ENCODE data around the gene CACNA1I.

Gene CACNA1I

GRCh38 chr22:39583066-39583667, 12.6 kb downstream of the CACNA1I start:
- H3K9me3 ChIP-seq (ENCODE audit: control insufficient read depth in 2 of 2, low read length in 2 of 2): no peaks in the 10 kb centered on the region
- no peak overlapping the region for H3K4me3 ChIP-seq (ENCODE audit: low read length in 2 of 2)
- no peak overlapping the region for H3K27ac ChIP-seq (ENCODE audit: low read length)
- no peak overlapping the region for H3K9ac ChIP-seq (ENCODE audit: low read length in 2 of 2)
- H3K4me1 ChIP-seq (ENCODE audit: control insufficient read depth, insufficient read depth, low read length): no peaks in the 10 kb centered on the region
- peaks cover 6 to 14% of the 10 kb centered on the region in 2 donors for H3K27me3 ChIP-seq (ENCODE audit: control insufficient read depth in 1 of 2, insufficient read depth in 2 of 2, low read length in 2 of 2)
- H3K36me3 ChIP-seq (ENCODE audit: control insufficient read depth in 2 of 2, insufficient read depth in 2 of 2, low read length in 2 of 2): no peaks in the 10 kb centered on the region

DNA sequence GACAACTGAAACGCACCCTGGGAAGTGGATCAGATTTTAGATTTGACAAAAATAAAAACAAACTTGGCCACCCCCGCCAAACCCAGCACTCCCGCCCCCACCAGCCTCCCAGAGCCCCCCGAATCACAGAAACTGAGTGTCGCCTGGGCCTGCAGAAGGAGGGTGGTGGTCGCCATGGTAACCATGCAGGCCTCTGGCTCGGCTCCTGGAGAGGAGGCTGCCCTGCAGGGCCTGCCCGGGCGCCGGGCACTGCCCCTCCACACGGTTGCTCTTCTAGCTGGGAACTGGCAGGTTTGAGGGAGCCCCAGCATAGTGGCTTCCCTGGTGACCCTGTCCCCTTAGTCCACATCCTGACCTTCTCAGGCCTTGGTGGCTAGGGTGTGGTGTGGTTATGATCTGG, 19.3 kb downstream of the CACNA1I start:
- H3K4me3 ChIP-seq (ENCODE audit: low read length in 2 of 2): no peak overlapping the region
- H3K36me3 ChIP-seq (ENCODE audit: control insufficient read depth in 2 of 2, insufficient read depth in 2 of 2, low read length in 2 of 2): no peaks in the 10 kb centered on the region
- H3K27me3 ChIP-seq (ENCODE audit: control insufficient read depth in 1 of 2, insufficient read depth in 2 of 2, low read length in 2 of 2): peaks cover 2 to 7% of the 10 kb centered on the region in 2 donors
- H3K9me3 ChIP-seq (ENCODE audit: control insufficient read depth in 2 of 2, low read length in 2 of 2): no peaks in the 10 kb centered on the region
- H3K9ac ChIP-seq (ENCODE audit: low read length in 2 of 2): no peak overlapping the region
- H3K27ac ChIP-seq (ENCODE audit: low read length): no peak overlapping the region
- H3K4me1 ChIP-seq (ENCODE audit: control insufficient read depth, insufficient read depth, low read length): peaks cover 13% of the 10 kb centered on the region

DNA sequence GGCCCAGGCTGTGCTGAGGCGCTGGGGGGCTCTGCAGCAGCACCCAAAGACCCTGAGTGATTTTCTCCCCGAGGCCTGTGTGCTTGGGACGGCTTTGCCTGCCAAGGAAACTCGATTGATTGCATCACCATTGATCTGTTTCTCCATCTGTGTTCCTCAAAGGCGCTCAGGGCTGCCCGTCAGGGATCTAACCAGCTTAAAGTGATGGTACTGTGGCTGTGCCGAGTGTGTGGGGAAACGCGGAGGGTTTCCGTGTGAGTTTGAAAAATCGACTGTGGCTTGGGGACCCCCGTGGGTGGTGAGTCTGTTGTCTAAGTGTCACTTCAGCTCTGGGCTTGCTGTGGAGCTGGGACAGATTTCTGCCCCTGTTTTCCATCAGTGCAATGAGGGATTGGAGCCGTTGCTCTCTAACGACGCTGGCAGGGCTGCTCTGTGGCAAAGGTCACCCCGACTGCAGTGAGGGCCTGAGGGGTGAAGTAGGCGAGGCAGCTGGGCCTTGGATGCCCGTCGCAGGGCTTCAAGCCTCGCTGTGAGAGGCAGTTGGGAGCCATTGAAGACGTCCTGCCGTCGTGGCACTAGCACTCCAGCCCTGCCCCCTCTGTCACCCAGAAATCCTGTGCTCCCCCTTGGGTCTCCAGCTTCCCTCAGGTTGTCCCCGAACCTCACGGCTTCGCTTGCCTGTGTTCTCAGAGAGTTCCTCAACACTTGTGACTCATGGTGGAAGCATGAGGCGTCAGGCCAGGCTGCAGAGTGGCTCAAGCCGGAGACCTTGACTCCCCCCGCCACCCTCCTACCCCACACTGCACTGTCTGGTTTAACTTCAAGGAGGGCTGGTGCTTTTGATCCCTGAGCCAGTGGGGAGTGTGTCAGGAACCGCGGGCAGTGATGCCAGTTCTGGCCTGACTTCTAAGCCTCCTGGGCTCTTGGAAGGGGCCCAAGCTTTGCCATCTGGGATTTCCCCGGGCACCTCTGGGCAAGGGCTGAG, 21.8 kb downstream of the CACNA1I start:
- Histone ChIP-seq H3K4me3 (ENCODE audit: low read length in 2 of 2) (no peak overlapping the region), H3K27me3 (ENCODE audit: control insufficient read depth in 1 of 2, insufficient read depth in 2 of 2, low read length in 2 of 2) (peaks cover 0 to 8% of the 10 kb centered on the region in 2 donors)

GRCh38 chr22:39593066-39593930, 22.7 kb downstream of the CACNA1I start:
- H3K4me3 ChIP-seq (ENCODE audit: low read length in 2 of 2): no peak overlapping the region
- peaks cover 4 to 15% of the 10 kb centered on the region in 2 donors for H3K27me3 ChIP-seq (ENCODE audit: control insufficient read depth in 1 of 2, insufficient read depth in 2 of 2, low read length in 2 of 2)
- H3K9me3 ChIP-seq (ENCODE audit: control insufficient read depth in 2 of 2, low read length in 2 of 2): no peaks in the 10 kb centered on the region
- H3K4me1 ChIP-seq (ENCODE audit: control insufficient read depth, insufficient read depth, low read length): peaks cover 13% of the 10 kb centered on the region
- no peak overlapping the region for H3K27ac ChIP-seq (ENCODE audit: low read length)
- H3K36me3 ChIP-seq (ENCODE audit: control insufficient read depth in 2 of 2, insufficient read depth in 2 of 2, low read length in 2 of 2): no peaks in the 10 kb centered on the region
- no peak overlapping the region for H3K9ac ChIP-seq (ENCODE audit: low read length in 2 of 2)

More for the DNA sequence above, 21.8 kb downstream of the CACNA1I start:
- H3K4me1 ChIP-seq (ENCODE audit: control insufficient read depth, insufficient read depth, low read length): peaks cover 13% of the 10 kb centered on the region
- no peak overlapping the region for H3K27ac ChIP-seq (ENCODE audit: low read length)
- H3K36me3 ChIP-seq (ENCODE audit: control insufficient read depth in 2 of 2, insufficient read depth in 2 of 2, low read length in 2 of 2): no peaks in the 10 kb centered on the region
- no peaks in the 10 kb centered on the region for H3K9me3 ChIP-seq (ENCODE audit: control insufficient read depth in 2 of 2, low read length in 2 of 2)
- H3K9ac ChIP-seq (ENCODE audit: low read length in 2 of 2): no peak overlapping the region

DNA sequence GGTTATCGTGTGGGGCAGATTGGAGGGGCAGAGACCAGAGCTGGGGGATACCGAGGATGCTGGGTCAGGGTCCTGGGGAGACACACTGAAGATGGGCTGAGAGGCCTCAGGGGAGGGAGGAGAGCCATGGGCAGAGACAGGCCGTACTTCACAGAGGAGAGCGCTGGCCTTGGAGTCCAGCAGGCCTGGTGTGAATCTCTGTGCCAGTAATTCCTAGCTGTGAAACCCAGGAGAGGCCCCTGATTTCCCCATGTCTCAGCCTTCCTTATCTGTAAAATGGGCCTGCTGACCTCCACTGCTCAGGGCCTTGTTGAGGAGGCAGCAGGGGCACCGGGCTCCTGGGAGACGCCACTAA, 23.4 kb downstream of the CACNA1I start:
- Histone ChIP-seq H3K27me3 (ENCODE audit: control insufficient read depth in 1 of 2, insufficient read depth in 2 of 2, low read length in 2 of 2) (peaks cover 8 to 18% of the 10 kb centered on the region in 2 donors), H3K4me1 (ENCODE audit: control insufficient read depth, insufficient read depth, low read length) (peaks cover 13% of the 10 kb centered on the region), H3K27ac (ENCODE audit: low read length) (no peak overlapping the region), H3K9ac (ENCODE audit: low read length in 2 of 2) (no peak overlapping the region), H3K4me3 (ENCODE audit: low read length in 2 of 2) (no peak overlapping the region), H3K36me3 (ENCODE audit: control insufficient read depth in 2 of 2, insufficient read depth in 2 of 2, low read length in 2 of 2) (no peaks in the 10 kb centered on the region), H3K9me3 (ENCODE audit: control insufficient read depth in 2 of 2, low read length in 2 of 2) (no peaks in the 10 kb centered on the region)

DNA sequence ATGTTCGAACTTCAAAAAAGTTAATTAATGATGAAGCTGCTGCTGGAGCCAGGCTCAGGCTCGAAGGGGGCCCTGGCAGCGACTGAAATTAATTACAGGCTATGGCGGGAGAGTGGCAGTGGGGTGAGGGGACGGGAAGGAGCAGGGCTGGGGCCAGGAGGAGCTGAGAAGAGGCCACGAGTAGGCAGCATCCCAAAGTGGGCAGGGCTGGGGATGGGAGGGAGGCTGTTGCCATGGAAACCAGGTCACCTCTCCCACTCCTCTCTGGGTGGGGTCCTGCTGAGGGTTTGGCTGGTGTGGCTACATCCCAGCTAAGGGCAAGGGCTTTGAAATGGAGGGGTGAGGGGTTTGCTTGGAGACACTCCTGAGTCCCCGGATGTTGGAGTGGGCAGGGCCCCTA, 23.9 kb downstream of the CACNA1I start:
- peaks cover 13% of the 10 kb centered on the region for H3K4me1 ChIP-seq (ENCODE audit: control insufficient read depth, insufficient read depth, low read length)
- H3K36me3 ChIP-seq (ENCODE audit: control insufficient read depth in 2 of 2, insufficient read depth in 2 of 2, low read length in 2 of 2): no peaks in the 10 kb centered on the region
- no peak overlapping the region for H3K4me3 ChIP-seq (ENCODE audit: low read length in 2 of 2)
- H3K9me3 ChIP-seq (ENCODE audit: control insufficient read depth in 2 of 2, low read length in 2 of 2): no peaks in the 10 kb centered on the region
- peaks cover 8 to 15% of the 10 kb centered on the region in 2 donors for H3K27me3 ChIP-seq (ENCODE audit: control insufficient read depth in 1 of 2, insufficient read depth in 2 of 2, low read length in 2 of 2)
- no peak overlapping the region for H3K27ac ChIP-seq (ENCODE audit: low read length)
- H3K9ac ChIP-seq (ENCODE audit: low read length in 2 of 2): no peak overlapping the region

GRCh38 chr22:39595622-39596172, 25.1 kb downstream of the CACNA1I start:
- H3K9ac ChIP-seq (ENCODE audit: low read length in 2 of 2): no peak overlapping the region
- peaks cover 13% of the 10 kb centered on the region for H3K4me1 ChIP-seq (ENCODE audit: control insufficient read depth, insufficient read depth, low read length)
- H3K4me3 ChIP-seq (ENCODE audit: low read length in 2 of 2): no peak overlapping the region
- no peak overlapping the region for H3K27ac ChIP-seq (ENCODE audit: low read length)
- peaks cover 8 to 22% of the 10 kb centered on the region in 2 donors for H3K27me3 ChIP-seq (ENCODE audit: control insufficient read depth in 1 of 2, insufficient read depth in 2 of 2, low read length in 2 of 2)
- H3K9me3 ChIP-seq (ENCODE audit: control insufficient read depth in 2 of 2, low read length in 2 of 2): no peaks in the 10 kb centered on the region
- no peaks in the 10 kb centered on the region for H3K36me3 ChIP-seq (ENCODE audit: control insufficient read depth in 2 of 2, insufficient read depth in 2 of 2, low read length in 2 of 2)

GRCh38 chr22:39596601-39597000, 26.0 kb downstream of the CACNA1I start:
- Histone ChIP-seq H3K9me3 (ENCODE audit: control insufficient read depth in 2 of 2, low read length in 2 of 2) (no peaks in the 10 kb centered on the region), H3K4me3 (ENCODE audit: low read length in 2 of 2) (no peak overlapping the region), H3K4me1 (ENCODE audit: control insufficient read depth, insufficient read depth, low read length) (peaks cover 13% of the 10 kb centered on the region), H3K9ac (ENCODE audit: low read length in 2 of 2) (no peak overlapping the region), H3K27me3 (ENCODE audit: control insufficient read depth in 1 of 2, insufficient read depth in 2 of 2, low read length in 2 of 2) (peaks cover 8 to 28% of the 10 kb centered on the region in 2 donors), H3K36me3 (ENCODE audit: control insufficient read depth in 2 of 2, insufficient read depth in 2 of 2, low read length in 2 of 2) (no peaks in the 10 kb centered on the region), H3K27ac (ENCODE audit: low read length) (no peak overlapping the region)

DNA sequence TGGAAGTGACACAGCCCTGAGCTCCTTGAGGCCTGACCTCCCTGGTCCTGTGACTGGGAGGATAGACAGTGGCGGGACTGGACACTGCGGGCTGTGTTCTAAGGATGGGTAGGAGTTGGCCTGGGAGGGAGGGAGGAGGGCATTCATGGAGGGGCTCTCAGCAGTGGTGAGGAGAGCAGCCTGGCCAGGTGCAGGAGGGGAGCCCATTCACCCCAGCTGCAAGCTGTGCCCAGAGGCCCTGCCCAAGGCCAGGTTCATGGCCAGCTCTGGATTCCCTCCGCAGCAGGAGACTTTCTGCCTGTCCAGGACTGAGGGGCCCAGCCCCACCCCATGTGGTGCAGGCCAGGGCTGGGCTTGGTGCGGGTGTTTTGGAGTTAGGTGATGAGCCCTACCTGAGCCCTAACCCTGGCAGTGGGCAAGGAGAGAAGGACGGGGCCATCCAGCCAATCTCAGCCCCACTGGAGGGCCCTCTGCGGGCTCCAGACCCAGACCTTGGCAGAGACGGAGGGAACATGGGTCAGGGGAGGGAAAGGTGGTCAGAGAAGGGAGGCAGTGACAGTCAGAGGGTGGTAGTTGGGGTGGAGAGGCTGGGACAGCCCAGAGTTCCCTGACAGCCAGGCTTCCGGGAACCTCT, 26.8 kb downstream of the CACNA1I start:
- Histone ChIP-seq H3K27ac (ENCODE audit: low read length) (no peak overlapping the region), H3K9ac (ENCODE audit: low read length in 2 of 2) (no peak overlapping the region), H3K9me3 (ENCODE audit: control insufficient read depth in 2 of 2, low read length in 2 of 2) (no peaks in the 10 kb centered on the region), H3K4me3 (ENCODE audit: low read length in 2 of 2) (no peak overlapping the region), H3K36me3 (ENCODE audit: control insufficient read depth in 2 of 2, insufficient read depth in 2 of 2, low read length in 2 of 2) (no peaks in the 10 kb centered on the region), H3K4me1 (ENCODE audit: control insufficient read depth, insufficient read depth, low read length) (peaks cover 9% of the 10 kb centered on the region), H3K27me3 (ENCODE audit: control insufficient read depth in 1 of 2, insufficient read depth in 2 of 2, low read length in 2 of 2) (peaks cover 8 to 28% of the 10 kb centered on the region in 2 donors)

Measured in stomach smooth muscle (tissue), 2 donors.